ENCODE measurements around the gene NPW.

DNA sequence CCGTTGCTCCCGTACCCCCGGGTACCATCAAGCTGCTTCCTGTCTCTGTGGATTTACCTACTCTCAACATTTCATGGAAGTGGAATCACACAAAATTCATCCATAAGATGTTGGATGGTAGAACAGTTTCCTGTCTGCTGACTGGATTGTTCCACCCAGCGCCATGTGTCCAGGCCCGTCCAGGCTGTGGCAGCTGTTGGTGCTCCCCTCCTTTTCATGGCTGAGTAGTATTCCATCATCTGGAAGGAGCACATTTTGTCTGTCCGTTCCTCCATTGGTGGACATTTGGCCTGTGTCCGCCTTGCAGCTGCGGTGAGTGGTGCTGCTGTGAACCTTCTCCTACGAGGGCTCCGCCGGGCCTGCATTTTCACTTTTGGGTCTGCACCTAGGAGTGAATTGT lies 46.6 kb downstream of the NPW start:
- TF ChIP-seq, protein P1, sequence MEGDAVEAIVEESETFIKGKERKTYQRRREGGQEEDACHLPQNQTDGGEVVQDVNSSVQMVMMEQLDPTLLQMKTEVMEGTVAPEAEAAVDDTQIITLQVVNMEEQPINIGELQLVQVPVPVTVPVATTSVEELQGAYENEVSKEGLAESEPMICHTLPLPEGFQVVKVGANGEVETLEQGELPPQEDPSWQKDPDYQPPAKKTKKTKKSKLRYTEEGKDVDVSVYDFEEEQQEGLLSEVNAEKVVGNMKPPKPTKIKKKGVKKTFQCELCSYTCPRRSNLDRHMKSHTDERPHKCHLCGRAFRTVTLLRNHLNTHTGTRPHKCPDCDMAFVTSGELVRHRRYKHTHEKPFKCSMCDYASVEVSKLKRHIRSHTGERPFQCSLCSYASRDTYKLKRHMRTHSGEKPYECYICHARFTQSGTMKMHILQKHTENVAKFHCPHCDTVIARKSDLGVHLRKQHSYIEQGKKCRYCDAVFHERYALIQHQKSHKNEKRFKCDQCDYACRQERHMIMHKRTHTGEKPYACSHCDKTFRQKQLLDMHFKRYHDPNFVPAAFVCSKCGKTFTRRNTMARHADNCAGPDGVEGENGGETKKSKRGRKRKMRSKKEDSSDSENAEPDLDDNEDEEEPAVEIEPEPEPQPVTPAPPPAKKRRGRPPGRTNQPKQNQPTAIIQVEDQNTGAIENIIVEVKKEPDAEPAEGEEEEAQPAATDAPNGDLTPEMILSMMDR (IDR thresholded peaks at IDR 0.05), result no peak
- TF ChIP-seq POLR2A (IDR thresholded peaks at IDR 0.05) (no peak), POLR2AphosphoS5 (IDR thresholded peaks at IDR 0.05) (no peak)

Measured in breast epithelium (tissue), 3 donors.